T1000 (cell line): ENCODE data around the gene FBXL16.

ENCODE experiments used
- DNase-seq: peaks from one replicate; lab custom pipeline; 2025; ENCODE audit warnings: mixed read lengths; lab: John Stamatoyannopoulos, UW

FBXL16 gene

DNA sequence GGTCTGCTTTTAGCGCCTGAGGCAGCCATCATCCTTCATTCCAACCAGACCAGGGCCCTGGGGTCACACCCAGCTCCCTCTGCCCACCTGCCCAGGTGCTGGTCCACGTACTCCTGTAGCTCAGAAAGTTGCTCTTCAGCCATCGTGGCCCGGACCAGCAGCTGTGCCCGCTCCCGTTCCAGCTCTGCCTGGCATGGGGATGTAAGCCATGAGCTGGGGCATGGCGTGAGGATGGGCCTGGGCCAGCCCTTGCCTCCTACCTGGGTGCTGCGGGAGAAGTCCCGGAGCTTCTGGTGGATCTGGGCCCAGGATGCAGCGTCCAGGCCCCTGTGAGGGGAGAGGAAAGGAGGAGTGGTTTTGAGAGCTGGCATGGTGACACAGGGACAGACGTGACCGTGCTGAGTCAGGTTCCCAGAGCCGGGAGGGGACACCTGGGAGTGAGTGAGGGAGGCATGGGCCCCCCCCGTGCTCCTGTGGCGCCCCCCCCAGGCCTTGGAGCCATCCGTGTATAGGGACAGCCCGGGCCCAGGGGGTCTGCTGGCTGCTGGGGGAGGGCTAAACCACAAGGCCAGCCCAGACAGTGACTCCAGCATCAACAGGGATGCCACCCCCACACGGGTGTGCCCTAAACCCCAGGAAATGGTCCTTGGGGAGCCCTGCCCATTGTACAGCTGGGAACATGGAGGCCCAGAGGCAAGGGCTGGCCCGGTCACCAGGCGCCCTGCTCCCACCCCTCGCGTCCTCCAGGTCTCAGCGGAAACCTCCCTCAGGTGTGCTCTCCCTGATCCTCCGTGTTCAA, 17.4 kb upstream of the FBXL16 start:
- DNase-seq: no peak

DNA sequence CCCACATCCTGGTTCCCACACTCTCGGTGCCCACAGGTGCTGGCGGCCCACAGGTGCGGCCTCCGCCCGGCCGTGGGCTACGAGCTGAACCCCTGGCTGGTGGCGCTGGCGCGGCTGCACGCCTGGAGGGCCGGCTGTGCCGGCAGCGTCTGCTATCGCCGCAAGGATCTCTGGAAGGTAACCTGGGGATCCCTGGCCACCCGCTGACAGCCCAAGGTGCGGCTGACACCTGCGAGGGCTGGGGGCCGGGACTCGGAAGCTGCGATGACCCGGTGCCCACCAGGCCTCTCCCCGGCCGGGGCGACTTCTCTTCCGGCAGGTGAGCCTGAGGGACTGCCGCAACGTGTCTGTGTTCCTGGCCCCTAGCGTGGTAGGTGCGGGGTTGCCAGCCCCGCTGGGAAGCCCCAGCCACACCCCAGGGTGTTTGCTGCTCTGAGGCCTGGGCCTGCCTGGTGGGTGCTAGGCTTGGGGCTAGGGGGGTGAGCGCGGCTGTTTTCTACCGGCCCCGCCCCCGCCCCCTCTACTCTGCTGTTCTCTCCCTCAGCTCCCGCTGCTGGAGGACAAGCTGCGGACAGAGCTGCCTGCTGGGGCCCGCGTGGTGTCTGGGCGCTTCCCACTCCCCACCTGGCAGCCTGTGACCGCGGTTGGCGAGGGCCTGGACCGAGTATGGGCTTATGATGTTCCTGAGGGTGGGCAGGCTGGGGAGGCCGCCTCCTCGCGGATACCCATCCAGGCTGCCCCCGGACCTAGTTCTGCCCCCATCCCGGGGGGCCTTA, 16.4 kb upstream of the FBXL16 start:
- DNase-seq: no peak

DNA sequence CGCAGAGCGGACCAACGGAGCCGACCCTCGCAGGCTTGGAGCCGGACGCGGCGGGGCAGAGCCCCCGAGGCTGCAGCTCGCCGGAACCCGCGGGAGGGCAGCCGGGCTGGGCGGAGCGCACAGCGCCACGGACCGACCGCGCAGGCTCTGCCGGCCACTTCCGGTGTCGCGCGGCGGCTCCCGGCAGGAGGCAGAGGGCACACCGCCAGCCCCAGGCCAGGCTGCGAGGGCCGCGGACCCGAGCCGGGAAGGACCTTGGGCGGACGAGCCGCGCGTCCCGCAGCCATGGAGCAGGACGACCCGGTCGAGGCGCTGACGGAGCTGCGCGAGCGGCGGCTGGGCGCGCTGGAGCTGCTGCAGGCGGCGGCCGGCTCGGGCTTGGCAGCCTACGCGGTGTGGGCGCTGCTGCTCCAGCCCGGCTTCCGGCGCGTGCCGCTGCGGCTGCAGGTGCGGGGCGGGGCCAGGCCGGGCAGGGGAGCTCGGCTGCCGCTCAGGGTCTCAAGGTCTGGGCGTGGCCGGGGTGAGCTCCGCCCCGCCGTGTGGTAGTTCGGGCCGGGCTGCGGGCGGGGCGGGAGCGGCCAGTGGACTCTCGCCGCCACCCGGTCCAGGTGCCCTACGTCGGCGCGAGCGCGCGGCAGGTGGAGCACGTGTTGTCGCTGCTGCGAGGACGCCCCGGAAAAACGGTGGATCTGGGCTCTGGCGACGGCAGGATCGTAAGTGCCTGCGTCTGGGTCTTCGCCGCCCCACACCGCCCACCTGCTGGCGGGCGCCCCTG, 15.6 kb upstream of the FBXL16 start, which contains the start of gene ANTKMT:
Gene ANTKMT (plus strand): TSS at position 157 of the 775 bp plus-strand sequence. CDS start 129 bp downstream, at position 286.
- DNase-seq: peak; percentile 84

DNA sequence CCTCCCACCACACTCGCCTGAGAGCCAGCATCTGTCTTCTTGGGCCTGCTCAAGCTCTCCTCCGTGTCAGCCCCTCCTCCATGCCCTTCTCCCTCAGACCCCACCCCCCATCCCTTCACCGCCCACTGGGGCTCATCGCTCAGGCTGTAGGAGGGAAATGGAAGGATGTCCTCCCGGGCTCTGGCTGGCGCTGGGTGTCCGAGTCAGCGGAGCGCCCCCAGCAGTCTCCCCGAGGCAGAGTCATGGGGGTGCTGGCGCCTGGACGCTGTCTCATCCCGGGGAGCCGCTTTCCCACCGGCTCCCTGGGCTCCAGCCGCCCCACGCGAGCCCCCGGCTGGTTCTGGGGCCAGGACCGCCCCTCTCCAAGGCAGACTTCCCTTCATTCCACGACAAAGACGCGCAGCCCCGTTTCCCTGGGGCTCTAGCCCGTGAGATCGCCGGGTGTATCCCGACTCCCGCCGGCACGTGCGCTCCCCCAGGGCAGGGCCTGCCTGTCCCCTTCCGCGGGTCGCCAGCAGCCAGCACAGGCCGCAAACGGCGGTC, 14.9 kb upstream of the FBXL16 start:
- DNase-seq: peak; percentile 30

DNA sequence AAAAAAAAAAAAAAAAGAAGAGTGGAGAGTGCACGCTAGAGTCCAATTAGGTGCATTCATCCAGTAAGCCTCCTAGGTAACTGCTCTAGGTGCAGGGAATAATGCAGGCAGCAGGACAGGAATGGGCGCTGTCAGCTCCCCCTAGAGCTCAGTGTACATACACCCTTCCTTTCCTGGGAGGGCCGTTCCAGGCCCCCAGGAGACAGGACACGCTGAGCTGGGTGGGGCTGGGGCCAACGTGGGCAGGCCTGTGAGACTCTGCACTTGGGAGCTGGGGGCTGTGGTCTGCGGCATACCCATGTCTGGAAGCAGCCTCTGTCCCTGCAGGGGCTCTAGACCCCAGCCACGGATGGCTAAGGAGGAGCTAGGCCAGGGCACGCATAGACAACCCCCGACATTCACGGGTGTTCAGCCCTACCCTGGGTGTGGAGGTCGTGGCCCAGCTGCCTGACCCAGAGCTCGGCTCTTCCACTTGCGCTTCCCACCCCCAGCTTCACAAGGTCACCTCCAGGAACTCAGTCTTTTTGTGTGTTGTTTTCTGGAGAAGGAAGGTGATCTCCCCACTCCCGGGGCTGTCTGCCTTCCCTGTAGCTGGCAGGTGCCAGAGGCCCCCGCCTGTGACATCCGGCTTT, 14.3 kb upstream of the FBXL16 start:
- no peak for DNase-seq

- DNase-seq: no peak
Observed at GRCh38 chr16:718922-719321, 13.3 kb upstream of the FBXL16 start.

GRCh38 chr16:718389-718788, 12.8 kb upstream of the FBXL16 start:
- no peak for DNase-seq

DNA sequence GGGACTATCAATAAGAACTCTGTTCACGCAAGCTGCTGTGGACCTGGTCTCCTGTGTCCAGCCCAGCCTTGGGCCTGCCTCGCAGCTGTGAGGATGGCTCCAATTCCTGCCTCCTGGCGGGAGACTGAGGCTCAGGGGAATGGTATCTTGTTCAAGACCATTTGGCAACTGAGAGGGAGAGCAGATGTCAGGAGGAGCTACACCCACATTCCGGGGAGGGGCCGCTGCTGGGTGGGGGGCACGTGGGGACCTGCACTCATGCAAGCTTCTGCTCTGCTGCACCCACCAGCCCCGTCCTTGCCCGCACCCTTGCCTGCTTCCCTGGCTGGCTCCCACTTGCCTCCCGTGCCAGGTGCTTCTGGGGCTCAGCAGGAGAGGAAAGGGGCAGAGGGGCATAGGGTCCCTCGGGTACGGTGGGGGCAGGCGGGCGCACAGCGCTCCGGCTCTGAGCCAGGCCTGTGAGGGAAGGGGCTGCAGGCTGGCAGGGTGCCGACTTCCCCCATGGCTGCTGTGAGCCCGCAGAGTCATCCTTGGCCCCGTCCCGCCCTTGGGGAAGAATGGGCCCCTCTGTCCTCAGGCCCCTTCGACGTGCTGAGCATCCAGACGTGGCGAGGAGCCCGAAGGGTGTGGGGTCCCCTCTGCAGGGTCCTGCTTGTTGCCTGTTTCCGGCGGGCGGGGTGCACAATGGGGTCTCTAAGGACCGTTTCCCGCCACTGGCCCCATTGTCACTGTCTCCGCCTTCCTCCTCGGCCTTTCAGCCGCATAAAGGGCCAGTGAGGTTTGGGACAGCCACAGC, 12.0 kb upstream of the FBXL16 start:
- DNase-seq: no peak

DNA sequence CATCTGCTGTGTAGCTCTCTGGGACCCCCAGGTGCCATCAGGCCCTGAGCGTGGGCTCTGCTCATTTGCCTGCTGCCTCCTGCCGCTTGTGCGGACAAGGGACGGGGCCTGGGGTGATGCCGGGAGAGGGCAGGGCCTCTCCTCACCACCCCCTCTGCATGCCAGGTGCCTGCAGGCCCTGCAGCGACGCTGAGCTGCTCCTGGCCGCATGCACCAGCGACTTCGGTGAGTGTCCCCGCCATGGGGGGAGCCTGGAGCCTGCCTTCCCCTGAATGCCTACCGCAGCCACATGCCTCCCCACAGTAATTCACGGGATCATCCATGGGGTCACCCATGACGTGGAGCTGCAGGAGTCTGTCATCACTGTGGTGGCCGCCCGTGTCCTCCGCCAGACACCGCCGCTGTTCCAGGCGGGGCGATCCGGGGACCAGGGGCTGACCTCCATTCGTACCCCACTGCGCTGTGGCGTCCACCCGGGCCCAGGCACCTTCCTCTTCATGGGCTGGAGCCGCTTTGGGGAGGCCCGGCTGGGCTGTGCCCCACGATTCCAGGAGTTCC, 11.2 kb upstream of the FBXL16 start:
- no peak for DNase-seq

DNA sequence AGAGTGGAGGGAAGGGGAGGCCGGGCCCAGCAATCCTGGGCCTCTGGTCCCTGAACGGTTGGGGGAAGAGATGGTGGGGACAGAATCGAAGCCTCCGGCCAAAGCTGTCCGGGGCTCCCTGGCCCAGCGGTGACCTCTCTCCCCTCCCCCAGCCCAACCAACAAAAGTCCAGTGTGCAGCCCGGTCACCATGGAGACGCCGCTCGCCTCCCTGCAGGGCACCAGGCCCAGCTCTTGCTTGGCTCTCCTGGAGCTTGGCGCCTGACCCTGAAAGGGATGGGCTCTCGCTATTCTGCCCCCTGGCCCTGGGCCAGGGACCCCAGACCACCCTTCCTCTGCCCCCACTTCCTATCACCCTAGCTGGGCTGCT, 10.6 kb upstream of the FBXL16 start:
- no peak for DNase-seq

DNA sequence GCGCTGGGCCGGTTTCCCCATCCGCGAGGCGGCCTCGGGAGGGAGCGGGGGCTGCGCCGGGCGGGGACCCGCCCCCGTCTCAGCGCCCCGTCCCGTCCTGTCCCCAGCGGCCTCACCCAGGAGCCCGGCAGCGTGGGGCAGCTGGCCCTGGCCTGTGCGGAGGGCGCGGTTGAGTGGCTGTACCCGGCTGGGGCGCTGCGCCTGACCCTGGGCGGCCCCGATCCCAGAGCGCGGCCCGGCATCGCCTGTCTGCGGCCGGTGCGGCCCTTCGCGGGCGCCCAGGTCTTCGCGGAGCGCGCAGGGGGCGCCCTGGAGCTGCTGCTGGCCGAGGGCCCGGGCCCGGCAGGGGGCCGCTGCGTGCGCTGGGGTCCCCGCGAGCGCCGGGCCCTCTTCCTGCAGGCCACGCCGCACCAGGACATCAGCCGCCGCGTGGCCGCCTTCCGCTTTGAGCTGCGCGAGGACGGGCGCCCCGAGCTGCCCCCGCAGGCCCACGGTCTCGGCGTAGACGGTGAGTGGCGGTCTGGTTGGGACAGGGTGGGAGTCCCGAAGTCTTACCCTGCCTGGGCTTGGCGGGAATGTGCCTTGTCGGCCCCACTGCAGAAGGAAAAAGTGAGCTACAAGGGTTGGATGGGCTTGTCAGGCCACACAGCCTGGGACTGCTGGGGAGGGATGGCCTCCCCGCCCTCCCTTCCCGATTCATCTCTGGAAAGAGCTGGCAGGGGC, 10.0 kb upstream of the FBXL16 start:
- DNase-seq: no peak

- DNase-seq: peak; percentile 88
Observed at GRCh38 chr16:714558-715476, 9.2 kb upstream of the FBXL16 start, which contains the start of gene METRN. Gene METRN, plus strand, starts transcription at chr16:715118. Its CDS starts 172 bp downstream, at chr16:715290.

GRCh38 chr16:714079-714478, 8.5 kb upstream of the FBXL16 start:
- no peak for DNase-seq

GRCh38 chr16:712740-713250, 7.2 kb upstream of the FBXL16 start:
- peak; percentile 87 for DNase-seq

DNA sequence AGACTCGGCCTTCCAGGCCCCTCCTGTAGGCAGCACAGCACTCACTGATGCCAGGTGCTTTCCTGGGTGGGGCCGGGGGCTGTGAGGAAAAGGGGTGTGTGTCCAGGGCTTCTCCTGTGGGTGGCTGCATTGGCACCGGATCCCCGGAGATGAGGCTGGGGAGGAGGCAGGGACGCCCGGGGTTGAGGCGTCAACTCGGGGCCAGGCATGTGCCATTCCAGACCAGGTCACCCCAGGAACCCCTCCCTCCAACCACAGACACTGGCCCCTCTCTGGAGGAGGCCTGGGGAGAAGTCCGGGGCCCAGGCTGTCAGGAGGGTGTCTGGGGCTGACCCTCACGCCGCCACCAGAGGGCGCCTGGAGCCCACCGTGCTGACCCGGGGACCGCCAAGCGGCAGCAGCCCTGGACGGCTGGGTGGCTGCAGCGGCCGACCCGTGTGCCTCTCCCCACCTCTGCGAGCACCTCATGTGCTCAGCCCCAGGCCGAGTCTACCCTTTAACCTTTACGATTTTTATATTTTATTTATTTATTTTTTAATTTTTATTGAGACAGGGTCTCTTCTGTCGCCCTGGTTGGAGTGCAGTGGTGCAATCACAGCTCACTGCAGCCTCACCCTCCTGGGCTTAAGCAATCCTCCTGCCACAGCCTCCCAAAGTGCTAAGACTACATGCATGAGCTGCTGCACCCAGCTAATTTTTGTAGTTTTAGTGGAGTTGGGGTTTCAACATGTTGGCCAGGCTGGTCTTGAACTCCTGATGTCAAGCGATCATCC, 6.1 kb upstream of the FBXL16 start:
- DNase-seq: peak; percentile 77

GRCh38 chr16:711084-711483, 5.5 kb upstream of the FBXL16 start:
- no peak for DNase-seq

GRCh38 chr16:710500-711075, 5.0 kb upstream of the FBXL16 start:
- no peak for DNase-seq
